ENCODE data around the gene PAH. TPM values are rescaled to one million over a fixed set of nuclear protein-coding genes. Genes with fewer than 3 reads are reported as not detected.

Gene PAH
- total and polyA plus RNA-seq, 10 of the 15 experiments (the other 5 are each of a cell fraction or from before 2014, with no cell fraction given) = 0.20 to 4.8 (median 0.55) TPM; not detected in 1

GRCh38 chr12:102806110-102806509 is 110.9 kb downstream of the PAH start (continued):
- TF ChIP-seq ZBTB33 (IDR thresholded peaks at IDR 0.05) (no peak), MEF2B (IDR thresholded peaks at IDR 0.05; ENCODE audit: partially characterized antibody, poor library complexity, severe bottlenecking) (no peak), SKIL (IDR thresholded peaks at IDR 0.05; ENCODE audit: low read depth, poor library complexity, severe bottlenecking) (no peak), KAT2A (conservative IDR thresholded peaks at IDR 0.05; ENCODE audit: control insufficient read depth, low read depth, low read length) (no peak), HDAC6 (IDR thresholded peaks at IDR 0.05; ENCODE audit: unreplicated experiment) (no peak), JUND (IDR thresholded peaks at IDR 0.05; ENCODE audit: low read depth, low read length) (no peak), SMARCA5 (IDR thresholded peaks at IDR 0.05) (no peak), SREBF2 (IDR thresholded peaks at IDR 0.05; ENCODE audit: low read length) (no peak), E2F4 (IDR thresholded peaks at IDR 0.05; ENCODE audit: low read depth, low read length) (no peak), NFYB (IDR thresholded peaks at IDR 0.05; ENCODE audit: insufficient read depth, low read depth, low read length) (no peak), MXI1 (IDR thresholded peaks at IDR 0.05; ENCODE audit: low read depth, low read length) (no peak), YBX1 (IDR thresholded peaks at IDR 0.05) (no peak)
- TF ChIP-seq, protein P1, sequence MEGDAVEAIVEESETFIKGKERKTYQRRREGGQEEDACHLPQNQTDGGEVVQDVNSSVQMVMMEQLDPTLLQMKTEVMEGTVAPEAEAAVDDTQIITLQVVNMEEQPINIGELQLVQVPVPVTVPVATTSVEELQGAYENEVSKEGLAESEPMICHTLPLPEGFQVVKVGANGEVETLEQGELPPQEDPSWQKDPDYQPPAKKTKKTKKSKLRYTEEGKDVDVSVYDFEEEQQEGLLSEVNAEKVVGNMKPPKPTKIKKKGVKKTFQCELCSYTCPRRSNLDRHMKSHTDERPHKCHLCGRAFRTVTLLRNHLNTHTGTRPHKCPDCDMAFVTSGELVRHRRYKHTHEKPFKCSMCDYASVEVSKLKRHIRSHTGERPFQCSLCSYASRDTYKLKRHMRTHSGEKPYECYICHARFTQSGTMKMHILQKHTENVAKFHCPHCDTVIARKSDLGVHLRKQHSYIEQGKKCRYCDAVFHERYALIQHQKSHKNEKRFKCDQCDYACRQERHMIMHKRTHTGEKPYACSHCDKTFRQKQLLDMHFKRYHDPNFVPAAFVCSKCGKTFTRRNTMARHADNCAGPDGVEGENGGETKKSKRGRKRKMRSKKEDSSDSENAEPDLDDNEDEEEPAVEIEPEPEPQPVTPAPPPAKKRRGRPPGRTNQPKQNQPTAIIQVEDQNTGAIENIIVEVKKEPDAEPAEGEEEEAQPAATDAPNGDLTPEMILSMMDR (IDR thresholded peaks at IDR 0.05 in 2 of 3, conservative IDR thresholded peaks at IDR 0.05 in 1 of 3; ENCODE audit: control insufficient read depth in 2 of 3, extremely low read depth in 1 of 3, insufficient read depth in 1 of 3, low read depth in 3 of 3, low read length in 3 of 3) = no peak
- TF ChIP-seq, protein P2, sequence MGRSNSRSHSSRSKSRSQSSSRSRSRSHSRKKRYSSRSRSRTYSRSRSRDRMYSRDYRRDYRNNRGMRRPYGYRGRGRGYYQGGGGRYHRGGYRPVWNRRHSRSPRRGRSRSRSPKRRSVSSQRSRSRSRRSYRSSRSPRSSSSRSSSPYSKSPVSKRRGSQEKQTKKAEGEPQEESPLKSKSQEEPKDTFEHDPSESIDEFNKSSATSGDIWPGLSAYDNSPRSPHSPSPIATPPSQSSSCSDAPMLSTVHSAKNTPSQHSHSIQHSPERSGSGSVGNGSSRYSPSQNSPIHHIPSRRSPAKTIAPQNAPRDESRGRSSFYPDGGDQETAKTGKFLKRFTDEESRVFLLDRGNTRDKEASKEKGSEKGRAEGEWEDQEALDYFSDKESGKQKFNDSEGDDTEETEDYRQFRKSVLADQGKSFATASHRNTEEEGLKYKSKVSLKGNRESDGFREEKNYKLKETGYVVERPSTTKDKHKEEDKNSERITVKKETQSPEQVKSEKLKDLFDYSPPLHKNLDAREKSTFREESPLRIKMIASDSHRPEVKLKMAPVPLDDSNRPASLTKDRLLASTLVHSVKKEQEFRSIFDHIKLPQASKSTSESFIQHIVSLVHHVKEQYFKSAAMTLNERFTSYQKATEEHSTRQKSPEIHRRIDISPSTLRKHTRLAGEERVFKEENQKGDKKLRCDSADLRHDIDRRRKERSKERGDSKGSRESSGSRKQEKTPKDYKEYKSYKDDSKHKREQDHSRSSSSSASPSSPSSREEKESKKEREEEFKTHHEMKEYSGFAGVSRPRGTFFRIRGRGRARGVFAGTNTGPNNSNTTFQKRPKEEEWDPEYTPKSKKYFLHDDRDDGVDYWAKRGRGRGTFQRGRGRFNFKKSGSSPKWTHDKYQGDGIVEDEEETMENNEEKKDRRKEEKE (IDR thresholded peaks at IDR 0.05) = no peak

Measured in GM12878 (cell line).